SH-SY5Y (cell line): ENCODE data around the gene PON3.

Experiments used
- GATA2 ChIP-seq: IDR thresholded peaks from 2 replicates; pipeline ENCODE4 v1.6.1; 2011; ENCODE audit warnings: mild to moderate bottlenecking, low read depth, low read length
- GATA3 ChIP-seq: IDR thresholded peaks from 2 replicates; pipeline ENCODE4 v1.6.1; 2011; ENCODE audit warnings: low read depth, mild to moderate bottlenecking, low read length, moderate library complexity

The PON3 gene

GRCh38 chr7:95334447-95334846 lies 61.7 kb downstream of the PON3 start:
- TF ChIP-seq GATA2: no peak
- no peak for TF ChIP-seq GATA3

DNA sequence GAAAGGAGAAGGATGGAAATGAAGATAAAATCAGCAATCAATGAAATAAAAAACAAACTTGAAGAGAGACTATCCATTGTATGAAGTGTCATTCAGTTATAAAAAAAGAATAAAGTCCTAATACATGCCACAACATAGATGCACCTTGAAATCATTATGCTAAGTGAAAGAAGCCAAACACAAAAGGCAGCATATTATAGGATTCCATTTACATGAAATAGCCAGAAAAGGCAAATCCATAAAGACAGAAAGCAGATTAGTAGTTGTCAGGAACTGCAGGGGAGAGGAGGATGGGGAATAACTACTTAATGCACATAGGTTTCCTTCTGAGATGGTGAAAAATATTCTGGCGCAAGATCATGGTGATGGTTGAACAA lies 65.2 kb downstream of the PON3 start:
- no peak for TF ChIP-seq GATA3
- TF ChIP-seq GATA2: no peak

DNA sequence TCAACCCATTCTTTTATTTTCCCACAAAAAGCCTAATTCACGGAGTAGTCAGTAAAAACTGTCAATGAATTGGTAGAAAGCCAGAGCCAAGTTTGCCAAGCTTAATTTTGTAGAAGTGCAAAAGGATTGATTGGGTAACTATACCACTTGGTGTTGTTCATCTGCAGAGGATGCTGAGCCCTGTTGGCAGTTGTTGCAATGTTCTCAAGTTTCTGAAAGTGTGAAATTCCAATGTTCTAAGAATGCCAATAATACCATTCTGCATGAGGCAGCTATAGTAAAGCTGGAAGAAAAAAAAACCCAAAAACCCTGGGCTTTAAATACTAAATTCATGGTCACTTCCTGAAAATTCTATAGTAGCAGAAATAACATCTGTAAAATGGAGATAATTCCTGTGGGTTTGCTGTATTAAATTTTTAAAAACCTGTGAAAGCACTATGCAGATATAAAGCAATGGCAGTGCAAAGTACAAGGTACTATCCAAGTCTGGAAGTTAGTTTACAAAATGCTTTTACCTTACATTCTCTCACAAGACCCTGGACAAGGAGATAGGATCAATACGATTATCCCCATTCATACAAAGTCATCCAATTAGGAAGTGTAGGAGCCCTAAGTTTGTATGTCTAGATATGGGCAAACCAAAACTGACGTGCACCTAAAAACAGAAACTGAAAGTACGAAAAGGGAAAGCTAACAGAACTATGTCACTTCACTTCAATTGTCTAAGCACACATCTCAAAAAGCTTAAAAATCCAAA lies 65.8 kb downstream of the PON3 start:
- TF ChIP-seq GATA3 (no peak), GATA2 (no peak)

DNA sequence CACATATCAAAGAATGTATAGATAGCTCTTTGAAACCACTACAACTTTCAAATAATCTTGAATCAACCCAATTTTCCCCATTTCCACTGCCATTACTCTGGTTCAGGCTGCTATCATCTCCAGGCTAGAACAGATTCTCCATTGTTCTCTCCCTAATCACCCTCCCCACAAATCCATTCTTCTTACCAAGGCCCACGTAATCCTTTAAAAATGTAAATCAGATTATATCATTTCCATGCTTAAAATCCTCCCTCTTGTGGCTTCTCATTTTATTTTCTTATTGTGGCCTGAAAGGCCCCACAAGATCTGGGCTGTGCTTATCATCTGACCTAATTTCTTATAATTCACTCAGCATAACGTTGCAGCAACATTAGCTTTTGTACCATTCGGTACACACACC lies 68.8 kb downstream of the PON3 start:
- TF ChIP-seq GATA3 (no peak), GATA2 (no peak)

DNA sequence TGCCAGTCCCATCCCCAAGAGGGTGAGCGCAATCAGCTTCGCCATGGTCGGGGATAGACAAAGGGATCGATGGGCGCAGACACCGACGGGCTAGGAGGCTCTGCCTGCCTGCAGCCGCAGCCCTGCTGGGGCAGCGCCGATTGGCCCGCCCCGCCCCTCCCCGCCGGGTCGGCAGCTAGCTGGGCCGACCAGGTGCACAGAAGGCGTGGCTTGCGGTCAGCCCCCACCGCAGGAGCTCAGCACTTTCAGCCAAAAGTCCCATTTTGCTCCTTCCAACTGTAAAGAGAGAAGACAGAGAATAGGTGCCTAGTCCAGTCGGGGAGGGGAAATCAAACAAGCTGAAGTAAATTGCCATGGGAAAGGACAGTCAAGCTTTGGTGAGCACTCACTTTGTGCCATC lies 71.7 kb downstream of the PON3 start, which contains the start of gene PON1:
PON1 (minus strand) TSS at position 102 of the 400 bp plus-strand sequence; CDS start at position 45, 57 bp downstream.
- TF ChIP-seq GATA2: no peak

GRCh38 chr7:95323410-95324129 lies 72.6 kb downstream of the PON3 start:
- TF ChIP-seq GATA2 (no peak), GATA3 (no peak)

- TF ChIP-seq GATA3 (no peak), GATA2 (no peak)
Observed at GRCh38 chr7:95322854-95323253, 73.3 kb downstream of the PON3 start.

GRCh38 chr7:95322396-95322795 lies 73.8 kb downstream of the PON3 start:
- no peak for TF ChIP-seq GATA2
- TF ChIP-seq GATA3: no peak

DNA sequence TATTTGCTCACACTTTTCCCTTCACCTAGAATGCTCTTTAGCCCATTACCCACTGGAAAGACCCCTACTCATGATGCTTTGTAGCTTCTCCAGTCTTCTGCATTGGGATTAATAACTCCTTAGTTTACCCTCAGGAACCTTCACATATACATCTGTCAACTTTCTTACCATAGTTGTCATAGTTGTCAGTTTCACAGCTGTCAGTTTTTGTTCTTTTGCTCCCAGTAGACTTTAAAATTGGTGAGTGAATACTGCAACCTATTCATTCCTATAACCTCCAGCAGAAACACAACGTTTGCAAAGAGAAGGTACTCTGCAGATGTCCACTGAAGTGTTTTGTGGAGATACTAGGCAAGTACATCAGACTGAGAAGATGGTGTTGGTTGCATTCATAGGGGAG lies 74.5 kb downstream of the PON3 start:
- TF ChIP-seq GATA3 (no peak), GATA2 (no peak)

DNA sequence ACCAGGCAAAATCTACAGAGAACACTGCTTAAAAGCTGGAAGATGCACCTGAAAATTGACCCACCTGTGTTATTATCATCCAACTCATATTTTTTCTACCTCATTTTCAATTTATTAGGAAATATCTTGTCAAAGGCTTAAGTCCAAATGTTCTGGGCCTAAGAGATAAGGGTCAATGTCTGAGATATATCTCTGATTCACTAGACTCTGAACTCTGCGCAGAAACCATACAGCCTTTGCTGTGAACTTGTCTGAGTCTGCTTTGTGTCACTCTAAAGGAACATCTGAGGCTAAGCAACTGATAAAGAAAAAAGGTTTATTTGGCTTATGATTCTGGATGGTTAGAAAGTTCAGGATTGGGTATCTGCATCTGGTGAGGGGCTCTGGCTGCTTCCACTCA lies 75.5 kb downstream of the PON3 start:
- no peak for TF ChIP-seq GATA3
- TF ChIP-seq GATA2: no peak

DNA sequence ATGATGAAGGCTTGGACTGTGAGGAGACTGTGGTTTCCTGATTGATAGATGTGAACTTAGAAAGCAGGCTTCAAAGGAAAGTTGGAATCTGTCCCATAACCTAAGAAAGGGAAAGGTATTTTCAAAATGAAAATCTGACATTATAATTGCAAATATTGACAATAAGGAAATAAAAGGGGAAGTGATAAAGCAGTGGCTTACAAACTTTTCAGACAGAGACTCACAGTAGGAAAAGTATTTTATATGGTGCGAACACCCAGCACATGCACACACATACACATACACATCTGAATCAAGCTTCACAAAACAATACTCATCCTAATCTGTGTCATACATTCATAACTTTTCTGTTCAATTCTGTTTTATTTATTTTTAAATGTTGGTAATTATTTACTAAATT lies 76.6 kb downstream of the PON3 start:
- TF ChIP-seq GATA3: no peak
- no peak for TF ChIP-seq GATA2

GRCh38 chr7:95318501-95319100 lies 77.6 kb downstream of the PON3 start:
- TF ChIP-seq GATA2 (no peak), GATA3 (no peak)

DNA sequence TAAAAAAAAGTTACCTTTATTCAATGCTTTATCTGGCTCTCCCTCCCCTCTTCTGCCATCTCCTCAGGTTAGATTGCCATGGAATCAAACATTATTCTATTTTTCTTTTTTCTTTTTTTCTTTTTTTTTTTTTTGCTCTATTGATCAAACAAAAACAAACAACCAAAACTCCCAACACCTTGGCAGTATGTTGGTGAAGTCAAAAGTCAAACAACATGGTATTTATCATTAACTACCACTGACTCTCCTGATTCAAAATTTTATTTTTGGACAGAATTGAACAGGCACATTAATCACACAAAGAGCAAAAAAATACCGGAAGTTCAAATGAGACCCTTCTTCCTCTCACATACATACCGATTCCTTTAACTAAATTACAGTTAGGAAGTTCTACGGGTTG lies 78.2 kb downstream of the PON3 start:
- TF ChIP-seq GATA2: no peak
- no peak for TF ChIP-seq GATA3

- TF ChIP-seq GATA2 (no peak), GATA3 (no peak)
Observed at GRCh38 chr7:95317546-95317945, 78.6 kb downstream of the PON3 start.

- TF ChIP-seq GATA3: no peak
- no peak for TF ChIP-seq GATA2
Observed at GRCh38 chr7:95316588-95316987, 79.6 kb downstream of the PON3 start.
